Activated CD4-positive, alpha-beta memory T cell treated with anti-CD3 and anti-CD28 coated beads, Interleukin-2, amount 10 ng/mL, durations not matched to agents 7 days and 5 days (primary cell): ENCODE results near the gene EIF4B. TPM values are rescaled to one million over a fixed set of nuclear protein-coding genes. Genes with fewer than 3 reads are reported as not detected.

Source experiments
- CTCF ChIA-PET: fragments of 350-600 bp; sonication (Branson Sonifier 250); formaldehyde crosslinking; loops from one replicate; lab custom pipeline; 2021; ENCODE audit warnings: antibody characterized with exemption, inconsistent platforms; lab: Charles Lee
- POLR2A ChIA-PET: fragments of 350-600 bp; sonication (Branson Sonifier 250); formaldehyde crosslinking; loops from one replicate; lab custom pipeline; 2021; ENCODE audit warnings: antibody characterized with exemption; lab: Charles Lee
- DNase-seq: peaks from one replicate; pipeline ENCODE4 v3.0.0-alpha.2; 2020
- H3K27ac Mint-ChIP-seq: one replicate; pipeline ENCODE4 v1.8.0; 2021; ENCODE audit warnings: mild to moderate bottlenecking, mixed read lengths
- H3K27me3 Mint-ChIP-seq: one replicate; pipeline ENCODE4 v1.8.0; 2021; ENCODE audit warnings: mixed read lengths
- H3K36me3 Mint-ChIP-seq: one replicate; pipeline ENCODE4 v1.8.0; 2021; ENCODE audit warnings: low read depth, mixed read lengths
- H3K4me1 Mint-ChIP-seq: one replicate; pipeline ENCODE4 v1.8.0; 2021; ENCODE audit warnings: mixed read lengths
- H3K4me3 Mint-ChIP-seq: one replicate; pipeline ENCODE4 v1.8.0; 2021; ENCODE audit warnings: mild to moderate bottlenecking, mixed read lengths
- H3K9me3 Mint-ChIP-seq: one replicate; pipeline ENCODE4 v1.8.0; 2021; ENCODE audit warnings: mixed read lengths
- total RNA-seq, 2 experiments: library from RNA; stranded (reverse); gene quantifications; one replicate each; pipeline ENCODE4 v1.2.3, GENCODE V29; 2021

Gene EIF4B
- total RNA-seq, 2 experiments from 2014 or later = 303 to 311 TPM

DNA sequence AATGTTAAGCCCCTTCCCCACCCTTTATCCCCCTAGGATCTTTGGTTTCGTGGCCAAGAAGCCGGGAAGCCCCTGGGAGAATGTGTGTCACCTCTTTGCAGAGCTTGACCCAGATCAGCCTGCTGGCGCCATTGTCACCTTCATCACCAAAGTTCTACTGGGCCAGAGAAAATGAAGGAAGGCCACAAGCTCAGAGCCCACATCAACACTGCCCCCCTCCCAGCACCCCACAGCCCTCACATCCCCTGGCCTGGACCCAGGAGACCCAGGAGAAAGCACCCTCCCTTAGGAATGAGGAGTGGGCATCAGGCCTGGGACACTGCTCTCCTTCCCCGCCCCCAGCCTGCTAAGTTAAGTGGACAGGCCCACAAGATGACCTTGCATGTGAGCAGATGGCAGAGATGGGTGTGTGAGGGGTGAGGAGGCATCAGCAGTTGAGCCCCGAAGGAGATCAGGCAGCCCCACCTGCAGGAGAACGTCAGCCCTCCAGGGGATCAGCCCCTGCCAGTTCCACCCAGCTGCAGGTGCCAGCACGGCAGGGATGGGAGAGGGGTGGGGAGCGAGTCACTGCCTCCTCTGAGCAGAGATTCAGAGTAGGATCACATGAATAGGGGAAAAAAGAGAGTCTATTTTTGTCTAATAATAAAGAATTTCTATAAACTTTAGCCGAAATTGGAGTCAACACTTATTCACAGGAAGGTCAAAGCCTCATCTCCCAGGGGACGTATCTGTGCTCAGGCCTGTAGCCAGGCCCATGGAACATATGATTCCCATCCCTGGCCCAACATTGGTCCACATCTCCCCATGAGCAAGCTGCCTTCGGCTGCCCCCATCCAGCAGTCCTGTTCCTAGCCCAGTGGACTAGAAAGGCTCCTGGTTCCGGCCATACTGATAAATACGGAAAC, 57.7 kb downstream of the EIF4B start:
- no peak for DNase-seq
- H3K4me1 Mint-ChIP-seq = peaks cover 9% of the 10 kb centered on the region
- CTCF ChIA-PET = interaction anchor here (3.0 to 9.4 kb wide), 4 partner anchors 8 to 96 kb away, joined by 13 to 236 read pairs (median 64); partner anchors contain the start of genes IGFBP6, SOAT2 and SPRYD3
- no peaks in the 10 kb centered on the region for H3K9me3 Mint-ChIP-seq
- peaks cover 28% of the 10 kb centered on the region for H3K36me3 Mint-ChIP-seq
- H3K27ac Mint-ChIP-seq = no peak overlapping the region
- POLR2A ChIA-PET = interaction anchor here (0.9 to 8.4 kb wide), 5 partner anchors 9 to 34 kb away, joined by 3 to 45 read pairs (median 4); partner anchors contain the start of genes IGFBP6 and SPRYD3
- H3K27me3 Mint-ChIP-seq = no peaks in the 10 kb centered on the region
- H3K4me3 Mint-ChIP-seq = no peak overlapping the region

DNA sequence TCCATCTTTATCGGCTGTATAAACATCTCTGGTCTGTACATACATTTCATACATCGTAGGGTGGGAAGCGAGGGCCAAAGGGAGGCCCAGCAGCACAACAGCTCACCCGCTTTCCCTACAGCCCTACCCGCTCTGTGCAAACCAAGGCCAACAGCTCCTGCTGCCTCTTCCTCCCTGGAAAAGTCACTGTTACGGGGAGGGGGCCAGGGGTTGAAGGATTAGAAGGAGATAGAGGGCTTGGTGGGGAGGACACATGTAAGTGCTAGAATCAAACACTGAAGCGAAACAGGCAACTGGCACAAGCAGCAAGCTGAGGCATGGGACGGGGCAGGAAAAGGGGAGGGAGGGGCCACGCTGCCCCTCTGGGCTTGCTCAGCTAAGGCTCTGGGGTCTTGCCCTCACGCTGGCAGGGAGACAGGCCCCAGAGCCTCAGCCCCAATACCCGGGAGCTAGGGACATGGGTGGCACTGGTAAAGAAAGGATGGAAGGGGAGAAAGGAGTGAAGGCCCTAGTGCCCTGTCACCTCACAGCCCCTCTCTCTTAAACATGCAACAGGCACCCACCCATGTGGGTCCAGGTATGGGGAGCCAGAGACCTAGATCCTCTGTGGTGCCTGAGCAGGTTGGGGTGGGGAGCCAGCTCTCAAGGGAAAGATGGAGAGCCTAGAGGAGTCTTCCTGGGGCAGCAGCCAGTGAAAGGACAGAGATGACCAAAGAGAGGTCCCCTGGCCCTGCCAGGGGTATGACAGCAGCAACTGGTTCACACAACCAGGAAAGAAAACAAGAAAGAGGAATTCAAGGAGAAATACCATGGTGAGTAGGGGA, 58.6 kb downstream of the EIF4B start:
- no peak for DNase-seq
- Mint-ChIP-seq H3K4me3 (no peak overlapping the region), H3K4me1 (peaks cover 9% of the 10 kb centered on the region), H3K27me3 (no peaks in the 10 kb centered on the region), H3K27ac (no peak overlapping the region), H3K9me3 (no peaks in the 10 kb centered on the region), H3K36me3 (peaks cover 28% of the 10 kb centered on the region)
- ChIA-PET CTCF (interaction anchor here (0.8 to 9.4 kb wide), 12 partner anchors 9 to 259 kb away, joined by 3 to 236 read pairs (median 8); partner anchors contain the start of genes AAAS, CSAD, IGFBP6 and SOAT2), POLR2A (interaction anchor here (2.1 to 8.4 kb wide), 4 partner anchors 10 to 37 kb away, joined by 12 to 45 read pairs (median 22); partner anchors contain the start of genes IGFBP6, SOAT2 and SPRYD3)

DNA sequence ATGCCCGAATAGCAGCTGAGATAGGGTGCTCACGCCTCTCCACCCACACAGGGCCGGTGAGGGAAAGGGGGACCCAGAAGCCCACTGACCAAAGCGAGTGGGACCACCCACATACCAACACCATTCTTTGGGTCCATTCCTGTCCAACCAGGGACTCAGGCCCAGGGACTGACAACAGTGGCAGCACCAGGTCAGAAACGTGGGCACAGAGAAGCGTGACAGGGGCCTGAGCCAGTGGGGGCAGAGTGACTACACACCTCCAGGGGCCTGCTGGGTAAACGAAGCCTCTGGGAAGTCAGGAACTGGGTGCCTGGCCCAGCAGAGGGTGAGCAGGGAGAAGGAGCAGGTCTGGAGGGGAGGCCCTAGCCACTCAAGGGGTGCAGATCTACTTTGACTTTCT, 59.2 kb downstream of the EIF4B start:
- no peaks in the 10 kb centered on the region for H3K27me3 Mint-ChIP-seq
- no peak for DNase-seq
- no peaks in the 10 kb centered on the region for H3K9me3 Mint-ChIP-seq
- H3K36me3 Mint-ChIP-seq = peaks cover 32% of the 10 kb centered on the region
- ChIA-PET POLR2A (interaction anchor here (1.0 to 8.4 kb wide), 8 partner anchors 8 to 203 kb away, joined by 3 to 45 read pairs (median 9); partner anchors contain the start of genes ESPL1, IGFBP6, SOAT2 and SPRYD3), CTCF (interaction anchor here (0.6 to 9.4 kb wide), 27 partner anchors 10 to 279 kb away, joined by 3 to 236 read pairs (median 5); partner anchors contain the start of genes AAAS, CSAD, ESPL1 and IGFBP6)
- no peak overlapping the region for H3K4me3 Mint-ChIP-seq
- peaks cover 9% of the 10 kb centered on the region for H3K4me1 Mint-ChIP-seq
- H3K27ac Mint-ChIP-seq = no peak overlapping the region

DNA sequence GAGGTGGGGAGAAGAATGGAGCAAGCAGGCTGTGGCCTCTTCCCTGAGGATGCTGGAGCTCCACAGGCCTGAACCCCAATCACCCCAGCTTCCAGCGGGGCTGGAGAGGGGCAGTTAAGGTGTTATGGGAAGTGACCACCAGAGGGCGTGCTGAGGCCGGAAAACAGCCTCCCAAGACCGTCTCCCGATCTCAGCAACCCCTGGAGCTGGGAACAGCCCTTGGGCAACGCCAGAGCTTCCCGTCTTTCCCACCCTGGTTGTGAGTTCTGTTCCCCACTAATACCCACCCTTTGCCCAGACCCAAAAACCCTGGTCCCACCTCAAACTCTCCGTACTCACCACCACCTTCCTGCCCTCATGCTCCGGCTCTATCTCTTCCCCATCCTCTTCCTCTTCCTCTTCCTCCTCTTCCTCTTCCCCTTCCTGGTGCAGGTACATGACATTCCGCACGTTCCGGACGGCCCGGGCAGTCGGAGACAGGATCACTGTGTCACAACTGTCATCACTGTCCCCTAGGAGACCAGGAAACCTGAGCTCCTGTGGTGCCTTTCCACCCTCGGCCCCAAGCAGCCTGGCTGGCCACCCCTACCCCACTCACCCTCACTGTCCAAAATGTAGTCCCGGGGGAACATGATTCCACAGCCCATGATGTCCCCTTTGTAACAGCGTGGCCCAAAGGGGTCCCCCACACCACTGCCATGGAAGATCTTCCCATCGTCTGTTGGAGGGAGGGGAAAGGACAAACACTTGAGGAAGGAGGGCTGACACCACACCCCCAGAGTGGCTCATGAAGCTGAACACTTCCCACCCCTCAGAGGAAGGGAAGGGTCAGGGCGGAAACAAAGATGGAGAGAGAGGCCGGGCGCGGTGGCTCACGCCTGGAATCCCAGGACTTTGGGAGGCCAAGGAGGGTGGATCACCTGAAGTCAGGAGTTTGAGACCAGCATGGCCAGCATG, 60.0 kb downstream of the EIF4B start:
- peak; percentile 73 for DNase-seq
- Mint-ChIP-seq H3K36me3 (peaks cover 37% of the 10 kb centered on the region), H3K27me3 (no peaks in the 10 kb centered on the region), H3K4me3 (no peak overlapping the region), H3K27ac (no peak overlapping the region), H3K9me3 (no peaks in the 10 kb centered on the region), H3K4me1 (peaks cover 9% of the 10 kb centered on the region)
- ChIA-PET CTCF (interaction anchor here (0.6 to 9.4 kb wide), 36 partner anchors 11 to 321 kb away, joined by 3 to 236 read pairs (median 4); partner anchors contain the start of genes AAAS, CSAD, ESPL1 and IGFBP6), POLR2A (interaction anchor here (1.0 to 8.4 kb wide), 9 partner anchors 9 to 202 kb away, joined by 3 to 45 read pairs (median 6); partner anchors contain the start of genes ESPL1, IGFBP6, SOAT2 and SPRYD3)

DNA sequence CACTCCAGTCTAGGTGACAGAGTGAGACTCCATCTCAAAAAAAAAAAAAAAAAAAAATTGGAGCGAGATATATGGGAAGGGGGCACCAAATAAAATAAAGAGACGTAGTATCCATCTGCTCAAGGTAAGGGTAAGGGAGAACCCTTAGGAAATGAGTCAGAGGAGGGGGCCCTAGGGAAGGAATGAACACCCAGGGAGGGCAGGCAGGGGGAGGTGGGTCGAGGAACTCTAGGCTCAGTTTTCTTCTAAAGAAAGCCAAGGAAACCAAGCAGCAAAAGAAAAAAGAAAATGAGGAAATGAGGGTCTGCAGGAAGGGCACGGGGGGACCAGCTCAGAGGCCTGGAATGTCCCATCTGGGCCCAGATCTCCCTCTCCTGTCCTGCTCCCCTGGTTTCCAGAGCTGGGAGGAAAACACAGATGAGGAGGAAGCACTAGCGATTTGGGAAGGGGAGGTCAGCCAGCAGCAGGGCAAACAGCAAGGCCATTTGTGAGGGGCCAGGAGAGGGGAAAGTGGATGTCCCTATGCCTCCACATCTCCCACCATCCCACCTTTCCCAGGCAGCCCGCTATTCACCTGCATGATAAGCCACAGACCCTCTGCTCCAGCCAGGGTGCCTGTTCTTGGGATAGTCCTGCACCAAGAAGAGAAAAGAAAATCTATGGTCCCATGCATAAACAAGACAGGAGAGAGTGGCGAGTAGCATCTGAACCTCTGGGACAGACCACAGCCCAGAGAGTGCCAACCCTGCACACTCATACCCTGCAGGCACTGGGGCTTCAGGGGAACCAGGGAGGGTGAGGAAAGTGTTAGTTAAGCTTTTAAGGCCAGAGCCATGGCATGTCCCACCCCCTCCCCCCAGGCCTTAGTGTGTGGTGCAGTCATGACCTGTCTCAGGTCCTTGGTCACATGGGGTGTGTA, 61.1 kb downstream of the EIF4B start:
- ChIA-PET CTCF (interaction anchor here (1.6 to 9.4 kb wide), 11 partner anchors 12 to 254 kb away, joined by 4 to 236 read pairs (median 8); partner anchors contain the start of genes AAAS, IGFBP6, SOAT2 and SPRYD3), POLR2A (interaction anchor here (1.1 to 8.4 kb wide), 5 partner anchors 12 to 121 kb away, joined by 3 to 45 read pairs (median 18); partner anchors contain the start of genes IGFBP6, SOAT2 and SPRYD3)
- no peak for DNase-seq
- Mint-ChIP-seq H3K4me1 (peaks cover 9% of the 10 kb centered on the region), H3K4me3 (no peak overlapping the region), H3K27ac (no peak overlapping the region), H3K9me3 (no peaks in the 10 kb centered on the region), H3K27me3 (no peaks in the 10 kb centered on the region), H3K36me3 (peaks cover 43% of the 10 kb centered on the region)

GRCh38 chr12:53067993-53068770, 61.9 kb downstream of the EIF4B start:
- POLR2A ChIA-PET = interaction anchor here (4.5 to 8.4 kb wide), 2 partner anchors 12 to 30 kb away, joined by 25 to 45 read pairs; partner anchors contain the start of genes IGFBP6 and SPRYD3
- no peak overlapping the region for H3K4me3 Mint-ChIP-seq
- peaks cover 12% of the 10 kb centered on the region for H3K4me1 Mint-ChIP-seq
- H3K36me3 Mint-ChIP-seq = peaks cover 48% of the 10 kb centered on the region
- H3K27ac Mint-ChIP-seq = no peak overlapping the region
- no peaks in the 10 kb centered on the region for H3K9me3 Mint-ChIP-seq
- no peak for DNase-seq
- CTCF ChIA-PET = interaction anchor here (1.7 to 9.4 kb wide), 5 partner anchors 11 to 253 kb away, joined by 4 to 236 read pairs (median 47); partner anchors contain the start of genes AAAS, IGFBP6, SOAT2 and SPRYD3
- no peaks in the 10 kb centered on the region for H3K27me3 Mint-ChIP-seq

GRCh38 chr12:53068811-53069585, 62.7 kb downstream of the EIF4B start:
- no peaks in the 10 kb centered on the region for H3K9me3 Mint-ChIP-seq
- ChIA-PET POLR2A (interaction anchor here (1.2 to 8.4 kb wide), 2 partner anchors 10 to 29 kb away, joined by 6 to 45 read pairs; partner anchors contain the start of genes IGFBP6 and SPRYD3), CTCF (interaction anchor here (1.7 to 9.4 kb wide), 5 partner anchors 10 to 252 kb away, joined by 4 to 236 read pairs (median 47); partner anchors contain the start of genes AAAS, IGFBP6, SOAT2 and SPRYD3)
- H3K36me3 Mint-ChIP-seq = peaks cover 49% of the 10 kb centered on the region
- no peaks in the 10 kb centered on the region for H3K27me3 Mint-ChIP-seq
- H3K4me3 Mint-ChIP-seq = no peak overlapping the region
- no peak overlapping the region for H3K27ac Mint-ChIP-seq
- DNase-seq = no peak
- peaks cover 12% of the 10 kb centered on the region for H3K4me1 Mint-ChIP-seq

DNA sequence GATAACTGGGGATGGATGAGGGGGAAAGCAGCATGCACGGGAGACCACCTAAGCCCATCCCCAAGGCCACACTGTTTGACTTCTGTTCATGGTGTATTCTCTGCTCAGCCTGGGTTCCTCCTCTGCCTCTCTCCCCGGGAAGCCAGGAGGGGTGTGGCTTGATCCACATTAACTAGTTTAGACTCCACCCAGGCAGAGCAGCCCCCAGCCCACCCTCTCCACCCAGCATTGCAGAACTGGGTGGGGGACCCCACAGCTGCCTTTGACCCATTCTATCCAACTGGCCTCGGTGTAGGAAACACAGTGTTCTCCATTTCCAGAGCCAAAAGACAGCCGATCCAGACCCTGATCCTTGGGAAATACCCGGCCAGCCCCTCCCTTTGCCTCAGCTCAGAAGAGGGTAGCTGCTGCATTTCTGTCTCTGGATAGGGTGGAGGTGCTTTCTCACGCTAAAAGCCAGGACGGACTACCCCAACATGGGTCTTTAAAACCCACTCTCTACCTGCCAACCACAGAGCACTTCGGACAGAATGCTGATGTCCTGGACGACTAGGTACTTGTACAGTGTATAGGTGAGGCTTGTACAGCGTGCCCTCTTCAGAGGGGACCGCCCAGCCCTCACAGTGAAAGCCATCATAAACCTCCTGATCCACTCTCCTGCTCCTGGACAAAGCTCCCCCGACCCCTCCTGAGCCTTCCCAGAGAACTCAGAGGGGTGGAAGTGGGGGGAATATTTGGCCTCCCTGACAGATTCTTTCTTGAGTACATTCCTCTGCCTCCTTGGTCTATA, 63.6 kb downstream of the EIF4B start:
- Mint-ChIP-seq H3K27me3 (no peaks in the 10 kb centered on the region), H3K4me1 (peaks cover 13% of the 10 kb centered on the region), H3K9me3 (no peaks in the 10 kb centered on the region), H3K27ac (no peak overlapping the region), H3K4me3 (no peak overlapping the region), H3K36me3 (peaks cover 52% of the 10 kb centered on the region)
- ChIA-PET CTCF (interaction anchor here (9.4 kb wide), 1 partner anchor 30 kb away, joined by 236 read pairs; the partner anchor contains the start of genes IGFBP6 and SOAT2), POLR2A (interaction anchor here (1.2 to 8.4 kb wide), 2 partner anchors 10 to 29 kb away, joined by 6 to 45 read pairs; partner anchors contain the start of genes IGFBP6 and SPRYD3)
- DNase-seq = no peak
